GM21576 (cell line): ENCODE measurements around the gene ABCA7.

Experiments used
- ATAC-seq: cut with Tn5 transposase; IDR thresholded peaks from one replicate; pipeline ENCODE4 v1.9.1; 2021; ENCODE audit warnings: mild to moderate bottlenecking, moderate library complexity; ENCODE audit not compliant: unreplicated experiment

Gene ABCA7

DNA sequence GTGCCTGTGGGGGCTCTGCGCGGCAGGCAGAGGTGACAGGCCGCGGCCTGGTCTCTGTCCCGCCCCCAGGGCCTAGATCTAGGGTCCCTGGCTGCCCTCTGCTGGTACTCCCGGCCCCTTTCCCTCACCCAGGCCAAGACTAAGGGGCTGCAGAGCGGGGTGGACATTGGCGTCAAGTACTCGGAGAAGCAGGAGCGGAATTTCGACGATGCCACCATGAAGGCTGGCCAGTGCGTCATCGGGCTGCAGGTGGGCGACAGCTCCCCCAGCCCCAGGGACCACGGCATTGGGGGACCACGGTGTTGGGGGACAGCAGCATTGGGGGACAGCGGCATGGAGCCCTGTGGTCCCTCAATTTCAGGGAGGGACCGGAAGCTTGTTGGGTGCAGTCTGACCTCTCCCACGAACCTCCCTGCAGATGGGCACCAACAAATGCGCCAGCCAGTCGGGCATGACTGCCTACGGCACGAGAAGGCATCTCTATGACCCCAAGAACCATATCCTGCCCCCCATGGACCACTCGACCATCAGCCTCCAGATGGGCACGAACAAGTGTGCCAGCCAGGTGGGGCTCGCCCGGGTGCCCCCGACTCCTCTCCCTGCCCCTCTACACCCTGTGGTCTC, 3.8 kb upstream of the ABCA7 start:
- no peak for ATAC-seq

DNA sequence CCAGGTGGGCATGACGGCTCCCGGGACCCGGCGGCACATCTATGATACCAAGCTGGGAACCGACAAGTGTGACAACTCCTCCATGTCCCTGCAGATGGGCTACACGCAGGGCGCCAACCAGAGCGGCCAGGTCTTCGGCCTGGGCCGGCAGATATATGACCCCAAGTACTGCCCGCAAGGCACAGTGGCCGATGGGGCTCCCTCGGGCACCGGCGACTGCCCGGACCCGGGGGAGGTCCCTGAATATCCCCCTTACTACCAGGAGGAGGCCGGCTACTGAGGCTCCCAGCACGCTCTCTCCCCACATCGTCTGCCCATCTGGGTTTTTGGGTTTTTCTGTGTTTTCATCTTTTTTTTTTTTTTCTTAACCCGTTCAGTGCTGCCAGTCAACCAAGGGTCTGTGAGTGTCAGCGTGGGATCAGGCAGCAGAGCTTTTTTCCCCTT, 2.3 kb upstream of the ABCA7 start:
- ATAC-seq: no peak

DNA sequence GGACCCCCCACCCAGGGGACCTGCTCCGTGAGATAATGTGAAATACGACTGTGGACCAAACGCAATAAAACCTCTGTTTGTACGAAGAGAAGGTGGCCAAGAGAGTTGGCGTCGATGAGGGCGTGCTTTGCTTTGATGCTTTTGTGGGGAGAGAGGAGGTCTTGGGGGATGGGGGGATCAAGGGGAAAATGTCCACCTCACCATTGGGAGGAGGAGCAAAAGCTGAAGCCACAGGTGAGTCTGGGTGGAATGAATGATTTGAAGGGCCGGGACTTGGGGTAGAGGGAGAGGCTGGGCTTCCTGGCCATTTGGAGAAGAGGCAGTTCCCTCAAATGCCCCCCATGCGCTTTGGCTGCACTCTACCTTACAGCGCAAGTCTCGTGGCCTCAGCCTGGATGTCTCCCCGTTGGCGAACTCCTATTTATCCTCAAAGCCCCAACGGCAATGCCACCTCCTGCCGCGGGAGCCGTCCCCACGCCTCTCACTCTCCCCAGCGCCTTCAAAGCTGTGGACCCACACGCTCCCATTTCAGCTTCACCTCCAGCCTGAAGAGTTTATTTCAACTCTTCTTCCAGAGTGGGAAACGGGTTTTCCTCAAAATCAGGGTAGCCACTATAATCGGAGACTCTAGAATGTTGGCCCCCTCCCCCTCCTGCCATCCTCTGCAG, 795 bp upstream of the ABCA7 start:
- no peak for ATAC-seq

DNA sequence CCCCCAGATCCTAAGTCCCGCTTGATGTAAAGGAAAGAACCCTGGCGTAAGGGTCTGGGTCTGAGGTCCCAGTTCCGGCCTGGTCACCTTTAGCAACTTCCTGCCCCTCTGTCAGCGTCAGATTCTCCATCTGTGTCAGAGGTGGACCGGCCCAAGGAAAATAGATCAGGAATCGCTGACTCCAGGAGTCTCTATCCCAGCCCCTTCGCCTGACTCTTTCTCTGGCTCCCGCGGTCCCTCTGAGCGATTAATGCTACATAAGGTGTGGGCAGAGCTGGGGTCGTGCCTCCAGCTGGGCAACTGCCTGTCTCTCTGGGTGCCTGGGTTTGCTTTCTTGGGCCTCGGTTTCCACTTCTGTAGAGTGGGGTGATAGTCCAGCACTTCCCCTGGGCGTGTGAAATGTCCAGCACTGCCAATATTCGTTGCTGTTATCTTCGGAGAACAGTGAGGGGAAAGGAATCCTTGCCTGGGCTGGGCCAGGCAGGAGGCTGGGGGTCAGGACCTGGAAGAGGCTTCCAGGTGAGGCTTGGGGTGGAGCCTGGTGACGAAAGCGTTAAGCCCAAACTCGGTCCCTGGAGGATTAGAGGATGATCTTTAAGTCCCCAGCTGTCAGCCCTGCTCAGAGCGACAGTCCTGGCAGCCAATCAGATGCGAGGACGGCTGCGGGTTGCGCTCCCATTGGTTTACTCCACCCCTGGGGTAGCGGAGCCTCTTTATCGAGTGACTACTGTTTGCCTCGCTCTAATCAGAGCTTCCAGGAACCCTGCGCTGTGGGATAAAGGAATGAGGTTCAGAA, 767 bp downstream of the ABCA7 start:
- peak; percentile 36 for ATAC-seq

DNA sequence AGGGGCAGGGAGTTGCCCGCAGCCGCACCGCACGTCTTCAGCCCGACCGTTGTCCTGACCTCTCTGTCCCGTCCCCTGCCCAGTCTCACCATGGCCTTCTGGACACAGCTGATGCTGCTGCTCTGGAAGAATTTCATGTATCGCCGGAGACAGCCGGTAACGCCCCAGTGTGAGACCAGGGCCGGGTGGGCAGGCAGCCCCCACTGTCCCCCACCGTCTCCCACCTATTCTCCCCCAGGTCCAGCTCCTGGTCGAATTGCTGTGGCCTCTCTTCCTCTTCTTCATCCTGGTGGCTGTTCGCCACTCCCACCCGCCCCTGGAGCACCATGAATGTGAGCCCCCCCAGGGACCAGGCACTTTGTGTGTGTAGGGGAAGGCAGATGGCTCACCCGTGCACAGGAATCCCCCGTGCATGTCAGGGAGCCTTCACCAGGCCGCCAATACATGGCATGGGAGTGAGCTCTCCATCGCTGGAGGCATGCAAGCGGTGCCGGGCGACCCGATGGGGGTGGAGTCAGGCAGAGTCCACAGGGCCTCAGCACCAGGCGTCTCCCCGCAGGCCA, 1.4 kb downstream of the ABCA7 start:
- no peak for ATAC-seq

DNA sequence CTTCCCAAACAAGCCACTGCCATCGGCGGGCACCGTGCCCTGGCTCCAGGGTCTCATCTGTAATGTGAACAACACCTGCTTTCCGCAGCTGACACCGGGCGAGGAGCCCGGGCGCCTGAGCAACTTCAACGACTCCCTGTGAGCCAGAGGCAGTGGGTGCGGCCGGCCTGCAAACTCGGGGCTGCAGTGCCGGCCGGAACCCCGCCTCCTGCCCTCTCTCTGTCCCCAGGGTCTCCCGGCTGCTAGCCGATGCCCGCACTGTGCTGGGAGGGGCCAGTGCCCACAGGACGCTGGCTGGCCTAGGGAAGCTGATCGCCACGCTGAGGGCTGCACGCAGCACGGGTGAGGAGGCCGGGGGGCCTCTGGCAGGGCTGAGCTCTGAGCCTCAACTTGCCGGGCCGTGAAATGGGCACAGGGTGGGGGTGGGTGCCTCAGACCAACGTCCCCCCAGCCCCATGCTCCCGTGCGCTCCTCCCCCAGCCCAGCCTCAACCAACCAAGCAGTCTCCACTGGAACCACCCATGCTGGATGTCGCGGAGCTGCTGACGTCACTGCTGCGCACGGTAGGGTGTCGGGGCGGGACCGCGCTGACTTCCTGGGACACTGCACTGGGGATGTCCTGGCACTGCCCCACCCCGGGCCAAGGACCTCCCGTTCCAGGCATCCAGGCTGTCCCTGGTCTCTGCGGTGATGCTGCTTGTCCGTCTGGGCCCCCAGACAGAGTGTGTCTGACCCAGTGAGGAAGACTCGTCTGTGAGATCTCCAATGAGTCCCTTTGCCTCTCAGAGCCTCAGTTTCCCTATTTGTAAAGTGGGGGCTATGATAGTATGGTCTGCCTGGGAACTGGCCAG, 2.2 kb downstream of the ABCA7 start:
- no peak for ATAC-seq

DNA sequence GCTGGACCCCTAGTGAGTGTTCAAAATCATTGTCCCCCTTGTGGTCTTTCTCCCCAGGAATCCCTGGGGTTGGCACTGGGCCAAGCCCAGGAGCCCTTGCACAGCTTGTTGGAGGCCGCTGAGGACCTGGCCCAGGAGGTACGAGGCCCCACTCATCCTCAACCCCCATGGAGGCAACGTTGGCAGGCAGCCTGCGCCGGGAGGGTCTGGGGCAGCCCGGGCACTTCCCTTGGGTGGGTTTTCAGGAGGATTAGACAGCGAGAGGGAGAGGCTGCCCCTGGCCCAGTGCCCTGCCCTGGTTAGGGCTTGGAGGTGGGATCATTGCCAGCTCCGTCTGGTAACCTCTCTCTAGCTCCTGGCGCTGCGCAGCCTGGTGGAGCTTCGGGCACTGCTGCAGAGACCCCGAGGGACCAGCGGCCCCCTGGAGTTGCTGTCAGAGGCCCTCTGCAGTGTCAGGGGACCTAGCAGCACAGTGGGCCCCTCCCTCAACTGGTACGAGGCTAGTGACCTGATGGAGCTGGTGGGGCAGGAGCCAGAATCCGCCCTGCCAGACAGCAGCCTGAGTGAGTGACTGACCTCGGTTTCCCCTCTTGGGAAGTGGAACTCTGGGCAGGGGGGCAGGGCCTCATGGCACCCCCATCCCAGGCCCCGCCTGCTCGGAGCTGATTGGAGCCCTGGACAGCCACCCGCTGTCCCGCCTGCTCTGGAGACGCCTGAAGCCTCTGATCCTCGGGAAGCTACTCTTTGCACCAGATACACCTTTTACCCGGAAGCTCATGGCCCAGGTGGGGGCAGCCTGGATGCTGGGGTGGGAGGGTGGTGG, 3.0 kb downstream of the ABCA7 start:
- ATAC-seq: no peak

DNA sequence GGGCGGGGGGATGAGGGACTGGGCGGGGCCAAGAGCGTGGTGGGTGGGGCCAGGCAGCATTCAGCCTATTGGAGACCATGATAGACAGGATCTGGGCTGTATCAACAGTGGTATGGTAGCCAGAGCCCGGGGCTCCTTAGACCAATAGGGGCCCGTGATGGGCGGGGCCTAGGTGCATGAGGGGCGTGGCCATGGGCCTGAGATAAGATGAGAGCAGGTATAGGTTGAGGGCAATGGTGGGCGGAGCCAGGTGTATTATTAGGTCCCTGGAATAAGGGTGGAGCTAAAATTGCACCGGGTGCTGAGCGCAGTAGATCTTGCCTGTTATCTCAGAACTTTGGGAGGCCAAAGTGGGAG, 5.3 kb downstream of the ABCA7 start:
- no peak for ATAC-seq

DNA sequence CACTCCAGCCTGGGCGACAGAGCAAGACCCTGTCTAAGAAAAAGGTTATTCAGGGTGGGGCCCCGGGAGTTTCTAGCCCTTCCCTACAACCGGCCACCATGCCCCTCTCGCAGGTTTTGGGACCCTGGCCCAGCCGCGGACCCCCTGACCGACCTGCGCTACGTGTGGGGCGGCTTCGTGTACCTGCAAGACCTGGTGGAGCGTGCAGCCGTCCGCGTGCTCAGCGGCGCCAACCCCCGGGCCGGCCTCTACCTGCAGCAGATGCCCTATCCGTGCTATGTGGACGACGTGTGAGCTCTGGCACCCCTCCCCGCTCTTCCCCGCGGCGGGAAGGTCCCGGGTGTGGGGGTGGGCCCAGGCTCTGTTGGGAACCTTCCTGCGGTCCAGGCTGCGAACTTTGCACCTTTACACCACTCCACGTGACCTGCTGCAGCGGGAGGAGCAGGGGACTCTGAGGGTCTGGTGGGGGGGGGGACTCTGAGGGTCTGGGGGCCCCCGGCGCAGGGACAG, 6.3 kb downstream of the ABCA7 start:
- no peak for ATAC-seq

DNA sequence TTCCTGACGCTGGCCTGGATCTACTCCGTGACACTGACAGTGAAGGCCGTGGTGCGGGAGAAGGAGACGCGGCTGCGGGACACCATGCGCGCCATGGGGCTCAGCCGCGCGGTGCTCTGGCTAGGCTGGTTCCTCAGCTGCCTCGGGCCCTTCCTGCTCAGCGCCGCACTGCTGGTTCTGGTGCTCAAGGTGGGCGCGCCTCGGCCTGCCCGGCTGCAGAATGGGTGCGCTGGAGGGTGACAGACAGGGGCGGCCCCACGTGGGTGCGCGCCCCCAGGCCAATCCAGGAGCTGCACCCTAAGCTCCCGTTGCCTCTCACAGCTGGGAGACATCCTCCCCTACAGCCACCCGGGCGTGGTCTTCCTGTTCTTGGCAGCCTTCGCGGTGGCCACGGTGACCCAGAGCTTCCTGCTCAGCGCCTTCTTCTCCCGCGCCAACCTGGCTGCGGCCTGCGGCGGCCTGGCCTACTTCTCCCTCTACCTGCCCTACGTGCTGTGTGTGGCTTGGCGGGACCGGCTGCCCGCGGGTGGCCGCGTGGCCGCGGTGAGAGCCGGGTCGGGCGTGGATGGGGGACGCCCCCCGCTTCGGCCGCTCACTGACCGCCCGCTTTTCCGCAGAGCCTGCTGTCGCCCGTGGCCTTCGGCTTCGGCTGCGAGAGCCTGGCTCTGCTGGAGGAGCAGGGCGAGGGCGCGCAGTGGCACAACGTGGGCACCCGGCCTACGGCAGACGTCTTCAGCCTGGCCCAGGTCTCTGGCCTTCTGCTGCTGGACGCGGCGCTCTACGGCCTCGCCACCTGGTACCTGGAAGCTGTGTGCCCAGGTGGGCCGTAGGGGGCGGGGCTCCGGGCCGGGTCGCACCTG, 7.2 kb downstream of the ABCA7 start:
- no peak for ATAC-seq

DNA sequence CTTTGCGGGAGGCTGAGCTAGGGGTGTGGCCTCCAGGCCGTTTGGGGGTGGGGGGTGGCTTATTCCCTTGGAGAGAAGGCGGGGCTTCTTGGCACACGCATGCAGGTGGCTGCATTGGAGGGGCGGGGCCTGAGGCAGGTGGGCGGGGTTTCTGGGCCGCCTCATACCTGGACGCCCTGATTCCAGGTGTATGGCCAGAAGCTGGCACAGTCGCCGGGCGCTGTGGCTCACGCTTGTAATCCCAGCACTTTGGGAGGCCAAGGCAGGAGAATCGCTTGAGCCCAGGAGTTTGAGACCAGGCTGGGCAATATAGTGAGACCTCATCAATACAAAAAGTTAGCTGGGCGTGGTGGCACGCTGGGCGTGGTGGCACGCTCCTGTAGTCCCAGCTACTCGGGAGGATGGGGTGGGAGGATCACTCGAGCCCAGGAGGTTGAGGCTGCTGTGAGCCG, 7.8 kb downstream of the ABCA7 start:
- no peak for ATAC-seq

DNA sequence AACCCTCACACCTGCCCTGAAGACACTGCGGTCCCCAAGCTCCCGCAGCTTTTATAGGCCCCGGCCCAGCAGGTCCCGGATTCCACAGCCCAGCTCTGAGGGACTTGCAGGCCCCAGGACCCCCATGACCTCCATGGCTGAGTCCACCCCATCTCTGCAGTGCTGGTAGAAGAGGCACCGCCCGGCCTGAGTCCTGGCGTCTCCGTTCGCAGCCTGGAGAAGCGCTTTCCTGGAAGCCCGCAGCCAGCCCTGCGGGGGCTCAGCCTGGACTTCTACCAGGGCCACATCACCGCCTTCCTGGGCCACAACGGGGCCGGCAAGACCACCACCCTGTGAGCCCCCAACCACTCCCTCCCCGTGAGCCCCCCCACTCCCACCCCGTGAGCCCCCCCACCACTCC, 9.2 kb downstream of the ABCA7 start:
- no peak for ATAC-seq

DNA sequence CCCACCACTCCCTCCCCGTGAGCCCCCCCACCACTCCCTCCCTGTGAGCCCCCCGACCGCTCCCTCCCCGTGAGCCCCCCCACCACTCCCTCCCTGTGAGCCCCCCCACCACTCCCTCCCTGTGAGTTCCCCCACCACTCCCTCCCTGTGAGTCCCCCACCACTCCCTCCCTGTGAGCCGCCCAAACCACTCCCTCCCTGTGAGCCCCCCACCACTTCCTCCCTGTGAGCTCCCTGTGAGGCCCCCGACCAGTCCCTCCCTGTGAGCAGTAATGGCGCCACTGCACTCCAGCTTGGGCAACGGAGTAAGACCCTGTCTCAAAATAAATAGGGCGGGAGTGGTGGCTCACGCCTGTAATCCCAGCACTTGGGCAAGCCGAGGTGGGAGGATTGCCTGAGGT, 9.9 kb downstream of the ABCA7 start:
- ATAC-seq: no peak

DNA sequence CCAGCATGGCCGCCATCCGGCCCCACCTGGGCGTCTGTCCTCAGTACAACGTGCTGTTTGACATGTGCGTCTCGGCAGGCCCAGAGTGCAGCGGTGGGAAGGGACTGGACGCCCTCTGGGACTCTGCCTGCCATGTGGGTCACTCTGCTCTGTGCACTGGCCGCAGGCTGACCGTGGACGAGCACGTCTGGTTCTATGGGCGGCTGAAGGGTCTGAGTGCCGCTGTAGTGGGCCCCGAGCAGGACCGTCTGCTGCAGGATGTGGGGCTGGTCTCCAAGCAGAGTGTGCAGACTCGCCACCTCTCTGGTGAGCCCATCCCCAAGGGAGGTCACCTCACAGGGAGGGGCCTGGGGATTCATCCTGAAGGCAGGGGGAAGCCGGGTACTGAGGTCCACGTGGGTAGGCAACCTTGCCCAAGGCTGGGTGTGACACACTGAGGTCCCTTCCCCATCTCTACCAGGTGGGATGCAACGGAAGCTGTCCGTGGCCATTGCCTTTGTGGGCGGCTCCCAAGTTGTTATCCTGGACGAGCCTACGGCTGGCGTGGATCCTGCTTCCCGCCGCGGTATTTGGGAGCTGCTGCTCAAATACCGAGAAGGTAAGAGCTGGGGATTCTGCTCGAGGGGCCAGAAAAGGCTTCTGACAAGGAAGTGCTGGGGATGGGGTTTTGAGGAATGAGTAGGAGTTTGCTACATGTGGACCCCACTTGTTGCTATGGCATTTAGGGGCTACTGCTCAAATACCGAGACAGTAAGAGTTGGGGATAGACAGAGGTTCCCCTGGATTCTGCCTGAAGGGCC, 11.3 kb downstream of the ABCA7 start:
- no peak for ATAC-seq

DNA sequence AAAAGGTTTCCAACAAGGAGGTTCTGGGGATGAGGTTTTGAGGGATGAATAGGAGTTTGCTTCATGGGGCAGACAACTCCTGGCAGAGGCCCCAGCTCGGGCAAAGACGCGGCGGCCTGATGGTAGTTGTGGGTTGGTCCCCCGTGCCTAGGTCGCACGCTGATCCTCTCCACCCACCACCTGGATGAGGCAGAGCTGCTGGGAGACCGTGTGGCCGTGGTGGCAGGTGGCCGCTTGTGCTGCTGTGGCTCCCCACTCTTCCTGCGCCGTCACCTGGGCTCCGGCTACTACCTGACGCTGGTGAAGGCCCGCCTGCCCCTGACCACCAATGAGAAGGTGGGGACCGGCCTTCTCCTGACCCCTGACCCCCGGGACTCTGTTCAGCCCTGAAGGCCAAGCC, 11.9 kb downstream of the ABCA7 start:
- ATAC-seq: no peak

DNA sequence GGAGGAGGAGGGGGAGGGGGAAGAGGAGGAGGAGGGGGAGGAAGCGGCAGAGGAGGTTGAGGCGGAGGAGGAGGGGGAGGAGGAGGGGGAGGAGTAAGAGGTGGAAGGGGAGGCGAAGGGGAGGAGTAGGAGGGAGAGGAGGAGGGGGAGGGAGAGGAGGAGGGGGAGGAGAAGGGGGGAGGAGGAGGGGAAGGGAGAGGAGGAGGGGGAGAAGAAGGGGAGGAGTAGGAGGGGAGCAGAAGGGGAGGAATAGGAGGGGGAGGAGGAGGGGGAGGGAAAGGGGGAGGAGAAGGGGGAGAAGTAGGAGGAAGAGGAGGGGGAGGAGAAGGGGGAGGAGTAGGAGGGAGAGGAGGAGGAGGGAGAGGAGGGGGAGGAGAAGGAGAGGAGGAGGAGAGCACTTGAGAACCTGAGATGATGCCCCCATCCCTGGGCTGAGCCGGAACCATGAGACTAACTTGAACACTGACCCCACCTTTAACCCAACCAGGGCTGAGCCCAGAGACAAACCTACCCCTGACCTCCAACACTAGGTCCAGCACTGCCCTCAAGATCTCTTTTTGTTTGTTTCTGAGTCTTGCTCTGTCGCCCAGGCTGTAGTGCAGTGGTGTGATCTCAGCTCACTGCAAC, 12.6 kb downstream of the ABCA7 start:
- no peak for ATAC-seq
